Endothelial cell of umbilical vein (primary cell): Measurements from ENCODE around the gene PRDM11. TPM values are rescaled to one million over a fixed set of nuclear protein-coding genes. Genes with fewer than 3 reads are reported as not detected.

Experiments
- BruUV-seq: library from RNA; stranded (reverse); fragments of 400-500 nt; replicated peaks from 2 replicates; lab custom pipeline; 2021; lab: Mats Ljungman, UMichigan
- CTCF ChIA-PET: fragments of 300-600, 350-600 bp; sonication (Branson Sonifier 250); formaldehyde crosslinking; loops from one replicate; lab custom pipeline; 2021; ENCODE audit warnings: antibody characterized with exemption, inconsistent platforms; lab: Charles Lee
- POLR2A ChIA-PET: fragments of 300-600, 350-600 bp; sonication (Branson Sonifier 250); formaldehyde crosslinking; loops from one replicate; lab custom pipeline; 2021; ENCODE audit warnings: antibody characterized with exemption, inconsistent platforms; lab: Charles Lee
- DNase-seq: peaks from one replicate; pipeline ENCODE4 v3.0.0-alpha.2; 2011; ENCODE audit warnings: low read depth, low spot score
- FAIRE-seq: peaks from 2 replicates; lab custom pipeline; 2011; peaks lifted over from hg19 to GRCh38; lab: Jason Lieb, UNC
- H2AFZ ChIP-seq: 2 replicates; pipeline ENCODE4 v1.6.0; 2012; ENCODE audit warnings: low read depth, low read length, control low read depth, inconsistent platforms
- H3K27ac ChIP-seq: 2 replicates; pipeline ENCODE4 v1.5.1; 2011; ENCODE audit warnings: low read depth, mild to moderate bottlenecking, control low read depth, low read length, moderate library complexity; ENCODE audit not compliant: insufficient read depth
- H3K27me3 ChIP-seq, 2 experiments: 2 replicates each; pipeline versions ENCODE4 v1.6.0 to v1.6.1; 2011; ENCODE audit warnings: low read length in 2 of 2, mixed read lengths in 1 of 2; ENCODE audit not compliant: control insufficient read depth in 2 of 2, insufficient read depth in 2 of 2
- H3K36me3 ChIP-seq, 2 experiments: 2 replicates in 1 of 2; 3 replicates in 1 of 2; pipeline ENCODE4 v1.5.1; 2011; ENCODE audit warnings: low read length in 2 of 2, mild to moderate bottlenecking in 1 of 2, moderate library complexity in 1 of 2; ENCODE audit not compliant: control insufficient read depth in 2 of 2, insufficient read depth in 2 of 2; ENCODE audit errors: extremely low read depth in 1 of 2
- H3K4me1 ChIP-seq: 3 replicates; pipeline ENCODE4 v1.5.1; 2011; ENCODE audit warnings: mild to moderate bottlenecking, low read length; ENCODE audit not compliant: control insufficient read depth, insufficient read depth; ENCODE audit errors: extremely low read depth
- H3K4me2 ChIP-seq: 2 replicates; pipeline ENCODE4 v1.6.1; 2011; ENCODE audit warnings: low read length, control low read depth, mixed read lengths; ENCODE audit not compliant: insufficient read depth
- H3K4me3 ChIP-seq, 3 experiments: fragments of 200-600 bp in 1 of 3; sonication (generic), shearing (Covaris generic) in 1 of 3; replicated peaks in 1 of 3; 2 replicates each; pipeline ENCODE4 v1.5.1; 2011 to 2016; ENCODE audit warnings: control low read depth in 3 of 3, low read length in 3 of 3, mild to moderate bottlenecking in 2 of 3, inconsistent platforms in 1 of 3, low read depth in 1 of 3, moderate library complexity in 1 of 3; ENCODE audit not compliant: insufficient read depth in 1 of 3
- H3K79me2 ChIP-seq: 2 replicates; pipeline ENCODE4 v1.6.0; 2012; ENCODE audit warnings: low read length, inconsistent platforms; ENCODE audit not compliant: control insufficient read depth, insufficient read depth
- H3K9ac ChIP-seq: replicated peaks from 2 replicates; pipeline ENCODE3; 2011; ENCODE audit warnings: low read length, control low read depth; ENCODE audit not compliant: insufficient read depth; ENCODE audit errors: extremely low read depth
- H3K9me1 ChIP-seq: replicated peaks from 3 replicates; pipeline ENCODE4 v1.6.0; 2011; ENCODE audit warnings: mild to moderate bottlenecking, low read length; ENCODE audit not compliant: control insufficient read depth, insufficient read depth; ENCODE audit errors: extremely low read depth
- H3K9me3 ChIP-seq: replicated peaks from 2 replicates; pipeline ENCODE4 v1.5.1; 2012; ENCODE audit warnings: low read length, inconsistent platforms; ENCODE audit not compliant: control insufficient read depth, insufficient read depth
- H4K20me1 ChIP-seq: replicated peaks from 2 replicates; pipeline ENCODE3; 2011; ENCODE audit warnings: mild to moderate bottlenecking, low read length; ENCODE audit not compliant: control insufficient read depth, insufficient read depth; ENCODE audit errors: extremely low read depth
- CTCF ChIP-seq, 2 donors: IDR thresholded peaks; 1 replicate in 1 of 2; 2 replicates in 1 of 2; pipeline ENCODE4 v1.5.1; 2011; ENCODE audit warnings: low read length in 2 of 2, mild to moderate bottlenecking in 2 of 2, moderate library complexity in 2 of 2, control low read depth in 1 of 2, inconsistent platforms in 1 of 2, low read depth in 1 of 2; ENCODE audit not compliant: insufficient read depth in 1 of 2; ENCODE audit errors: extremely low read depth in 1 of 2
- EZH2 ChIP-seq: IDR thresholded peaks from 2 replicates; pipeline ENCODE4 v1.6.1; 2012; ENCODE audit warnings: borderline replicate concordance, low read depth, mild to moderate bottlenecking, moderate library complexity, low read length, inconsistent platforms; ENCODE audit not compliant: severe bottlenecking
- GATA2 ChIP-seq: IDR thresholded peaks from 2 replicates; pipeline ENCODE4 v1.7.0; 2011; ENCODE audit warnings: low read depth, mild to moderate bottlenecking, moderate library complexity, mixed read lengths, low read length; ENCODE audit not compliant: insufficient read length, insufficient read depth
- JUN ChIP-seq: IDR thresholded peaks from 2 replicates; pipeline ENCODE4 v1.6.1; 2011; ENCODE audit warnings: borderline replicate concordance, low read depth; ENCODE audit not compliant: insufficient read length, insufficient read depth
- MAX ChIP-seq: IDR thresholded peaks from 2 replicates; pipeline ENCODE4 v1.6.1; 2011; ENCODE audit not compliant: insufficient read depth, insufficient read length
- POLR2A ChIP-seq: IDR thresholded peaks from 2 replicates; pipeline ENCODE4 v1.6.1; 2012; ENCODE audit warnings: low read depth, mild to moderate bottlenecking, control low read depth, low read length
- POLR2AphosphoS5 ChIP-seq: IDR thresholded peaks from 2 replicates; pipeline ENCODE4 v1.6.1; 2012; ENCODE audit warnings: low read depth, mild to moderate bottlenecking, control low read depth, low read length, moderate library complexity; ENCODE audit not compliant: insufficient read depth
- dilution Hi-C: fragments of 300-500 bp; cut with MboI; formaldehyde crosslinking; loops from one replicate; pipeline ENCODE4 v1.15.0; 2019; ENCODE audit warnings: low sequenced_read_pairs; ENCODE audit not compliant: extremely low pct_ligation_motif_present
- intact Hi-C: fragments of 100-400 bp; cut with micrococcal nuclease; formaldehyde crosslinking; loops from one replicate; pipeline ENCODE4 v1.10.0; 2022
- polyA plus RNA-seq, 4 experiments: library from polyadenylated mRNA; depleted of rRNA in 3 of 4; stranded (reverse) in 3 of 4; unstranded in 1 of 4; fragments of >200 nt; gene quantifications; 2 replicates each; pipeline versions ENCODE4 v1.2.1 to v1.2.3, GENCODE V29; 2011 to 2012; ENCODE audit warnings: missing spikeins in 1 of 4
- total RNA-seq: library from RNA; stranded (reverse); gene quantifications from 2 replicates; pipeline ENCODE4 v1.2.3, GENCODE V29; 2021

The PRDM11 gene
- total and polyA plus RNA-seq, 2 donors (not counting 3 experiments of a cell fraction or from before 2014, with no cell fraction given) = 6.9 to 14.1 TPM

- no TSS peak for BruUV-seq
- dilution Hi-C loops (no loop called here), intact Hi-C loops (loop anchor here (2.0 kb wide), 1 partner anchor 122 kb away; no protein-coding TSS in a partner anchor)
- TF ChIP-seq POLR2A (no peak), JUN (no peak), EZH2 (no peak), GATA2 (no peak), CTCF (IDR thresholded peaks at IDR 0.05; ENCODE audit: extremely low read depth in 1 of 2, insufficient read depth in 1 of 2, low read depth in 1 of 2, low read length in 2 of 2) (no peak), POLR2AphosphoS5 (no peak), MAX (no peak)
- Histone ChIP-seq H3K27me3 (peaks cover 4 to 12% of the 10 kb centered on the region in 2 experiments), H3K9me3 (no peaks in the 10 kb centered on the region), H3K79me2 (no peaks in the 10 kb centered on the region), H2AFZ (no peak overlapping the region), H4K20me1 (no peaks in the 10 kb centered on the region), H3K9ac (no peak overlapping the region), H3K4me1 (no peaks in the 10 kb centered on the region), H3K27ac (no peak overlapping the region), H3K4me2 (no peak overlapping the region), H3K9me1 (no peaks in the 10 kb centered on the region), H3K36me3 (no peaks in the 10 kb centered on the region), H3K4me3 (no peak overlapping the region)
- FAIRE-seq (no peak), DNase-seq (no peak)
- POLR2A ChIA-PET = no interaction called here
- CTCF ChIA-PET = interaction anchor here (0.7 to 3.1 kb wide), 20 partner anchors 11 to 539 kb away, joined by 3 to 35 read pairs (median 3); no protein-coding TSS in a partner anchor
These were observed 86.1 kb downstream of the PRDM11 start for GRCh38 chr11:45232341-45233080.
